Sciatic nerve (tissue), 2 donors: ENCODE results near the gene STRN3. TPM values are rescaled to one million over a fixed set of nuclear protein-coding genes. Genes with fewer than 3 reads are reported as not detected.

Source experiments
- ATAC-seq: fragments of 200-7000 bp; cut with Tn5 transposase; one replicate; pipeline ENCODE4 v1.9.1; 2020; ENCODE audit warnings: mild to moderate bottlenecking, moderate library complexity
- DNase-seq: peaks from one replicate; pipeline ENCODE4 v3.0.0-alpha.2; 2020; ENCODE audit warnings: low spot score
- intact Hi-C: fragments of 100-400 bp; cut with DNase I; formaldehyde crosslinking; loops from one replicate; pipeline ENCODE4 v1.14.2; 2022
- total RNA-seq: library from RNA; stranded (reverse); fragmentation: NEBNext Ultra II Directional; extraction: Animal tissue kit (Norgen Biotek cat#: 25700); gene quantifications from one replicate; pipeline ENCODE4 v1.2.1, GENCODE V29; 2021
- donor health status: DM: no; HTN: no; CAD: no.
- donor health status: DM: no; HTN: no; CAD: no.

Gene STRN3
- total RNA-seq, 1 donor from 2014 or later, result 50.1 TPM

- intact Hi-C loops, result no loop called here
- no peak for ATAC-seq
- DNase-seq, result no peak
Measured at GRCh38 chr14:31042300-31042699, 16.1 kb upstream of the STRN3 start.

GRCh38 chr14:31038521-31039166, 12.5 kb upstream of the STRN3 start:
- no peak for ATAC-seq
- intact Hi-C loops, result no loop called here

GRCh38 chr14:31037709-31038221, 11.6 kb upstream of the STRN3 start:
- no peak for DNase-seq
- intact Hi-C loops, result no loop called here
- ATAC-seq, result no peak

More at GRCh38 chr14:31038521-31039166, 12.5 kb upstream of the STRN3 start:
- DNase-seq, result no peak

GRCh38 chr14:31036552-31036951, 10.4 kb upstream of the STRN3 start:
- DNase-seq, result no peak
- intact Hi-C loops, result no loop called here
- no peak for ATAC-seq

- DNase-seq (no peak), ATAC-seq (no peak)
- intact Hi-C loops, result no loop called here
Measured at GRCh38 chr14:31030469-31030868, 4.3 kb upstream of the STRN3 start.

- intact Hi-C loops, result no loop called here
- ATAC-seq (no peak), DNase-seq (no peak)
Measured at GRCh38 chr14:31029016-31029970, 3.1 kb upstream of the STRN3 start.

- ATAC-seq, result no peak
- DNase-seq, result no peak
- intact Hi-C loops, result no loop called here
Measured at GRCh38 chr14:31027847-31028246, 1.7 kb upstream of the STRN3 start.

GRCh38 chr14:31026450-31027235, 464 bp upstream of the STRN3 start:
- intact Hi-C loops, result no loop called here
- ATAC-seq (peak; percentile 99), DNase-seq (peak; percentile 97)

GRCh38 chr14:31025367-31026076, 657 bp downstream of the STRN3 start, which contains the start of gene AP4S1:
TSS of gene AP4S1 (plus strand) at chr14:31025649. CDS start at chr14:31066197, 40,548 bp downstream.
- ATAC-seq (peak; percentile 27), DNase-seq (peak; percentile 67)
- intact Hi-C loops, result no loop called here

GRCh38 chr14:31024577-31025366, 1.4 kb downstream of the STRN3 start:
- DNase-seq, result no peak
- ATAC-seq, result no peak
- intact Hi-C loops, result no loop called here

GRCh38 chr14:31024010-31024480, 2.1 kb downstream of the STRN3 start:
- no peak for ATAC-seq
- intact Hi-C loops, result no loop called here

GRCh38 chr14:31022386-31022785, 3.8 kb downstream of the STRN3 start:
- ATAC-seq (no peak), DNase-seq (no peak)
- intact Hi-C loops, result no loop called here

More at GRCh38 chr14:31024010-31024480, 2.1 kb downstream of the STRN3 start:
- DNase-seq, result no peak

GRCh38 chr14:31021576-31021949, 4.6 kb downstream of the STRN3 start:
- ATAC-seq (no peak), DNase-seq (no peak)
- intact Hi-C loops, result no loop called here

GRCh38 chr14:31020834-31021575, 5.2 kb downstream of the STRN3 start:
- ATAC-seq (no peak), DNase-seq (no peak)
- intact Hi-C loops, result no loop called here

- no peak for ATAC-seq
- intact Hi-C loops, result no loop called here
Measured at GRCh38 chr14:31018057-31018645, 8.0 kb downstream of the STRN3 start.

GRCh38 chr14:31013841-31014240, 12.3 kb downstream of the STRN3 start:
- intact Hi-C loops, result no loop called here
- DNase-seq (no peak), ATAC-seq (no peak)

More at GRCh38 chr14:31018057-31018645, 8.0 kb downstream of the STRN3 start:
- DNase-seq, result no peak

GRCh38 chr14:31010935-31011334, 15.2 kb downstream of the STRN3 start:
- ATAC-seq, result no peak
- intact Hi-C loops, result no loop called here
- DNase-seq, result no peak
